Astrocyte (in vitro differentiated cells and primary cell): Measurements from ENCODE around the gene MYOG.

Source experiments
- CTCF ChIP-seq: IDR thresholded peaks from 2 replicates; pipeline ENCODE4 v1.5.1; 2011; ENCODE audit warnings: low read depth, mild to moderate bottlenecking, inconsistent platforms, low read length, moderate library complexity; ENCODE audit not compliant: insufficient read depth
- EZH2 ChIP-seq: IDR thresholded peaks from 2 replicates; pipeline ENCODE4 v1.6.1; 2012; ENCODE audit warnings: mild to moderate bottlenecking, low read length, inconsistent platforms; ENCODE audit not compliant: insufficient read depth

GRCh38 chr1:203133970-203134725 lies 48.3 kb upstream of the MYOG start:
- TF ChIP-seq CTCF (no peak), EZH2 (no peak)
